ENCODE data around the gene PIK3R4.

- TF ChIP-seq CTCF (IDR thresholded peaks at IDR 0.05) (no peak), EP300 (IDR thresholded peaks at IDR 0.05) (no peak)
Measured at GRCh38 chr3:130658678-130659077, 88.0 kb downstream of the PIK3R4 start.
